Jurkat, Clone E6-1 (cell line): ENCODE results near the gene CLEC18C.
"Not testable (repeated sequence)": the region's sequence is repeated elsewhere in the genome, so short reads cannot be mapped to it uniquely, and the experiment has no call there.

ENCODE experiments used
- DNase-seq: peaks from one replicate; pipeline ENCODE4 v3.0.0-alpha.2; 2011; ENCODE audit warnings: low read depth, low spot score
- H3K4me3 ChIP-seq: 2 replicates; pipeline ENCODE4 v1.5.1; 2011; ENCODE audit warnings: mild to moderate bottlenecking, low read length, control low read depth, moderate library complexity

The CLEC18C gene

GRCh38 chr16:70199170-70199569, 25.6 kb downstream of the CLEC18C start:
- not testable (repeated sequence) for H3K4me3 ChIP-seq, DNase-seq

- not testable (repeated sequence) for H3K4me3 ChIP-seq, DNase-seq
These were observed 26.5 kb downstream of the CLEC18C start for GRCh38 chr16:70200063-70200462.

GRCh38 chr16:70203508-70203907, 29.9 kb downstream of the CLEC18C start:
- DNase-seq, result not testable (repeated sequence)

GRCh38 chr16:70204010-70204409, 30.4 kb downstream of the CLEC18C start:
- not testable (repeated sequence) for H3K4me3 ChIP-seq, DNase-seq

More at GRCh38 chr16:70203508-70203907, 29.9 kb downstream of the CLEC18C start:
- not testable (repeated sequence) for H3K4me3 ChIP-seq

- not testable (repeated sequence) for DNase-seq
These were observed 31.2 kb downstream of the CLEC18C start for GRCh38 chr16:70204668-70205405.

GRCh38 chr16:70206382-70206781, 32.8 kb downstream of the CLEC18C start:
- not testable (repeated sequence) for H3K4me3 ChIP-seq, DNase-seq

More at GRCh38 chr16:70204668-70205405, 31.2 kb downstream of the CLEC18C start:
- H3K4me3 ChIP-seq, result not testable (repeated sequence)

- H3K4me3 ChIP-seq, DNase-seq: not testable (repeated sequence)
These were observed 45.0 kb downstream of the CLEC18C start for GRCh38 chr16:70218586-70218985.

- DNase-seq, H3K4me3 ChIP-seq: not testable (repeated sequence)
These were observed 49.0 kb downstream of the CLEC18C start for GRCh38 chr16:70222574-70222973.

- not testable (repeated sequence) for DNase-seq, H3K4me3 ChIP-seq
These were observed 49.6 kb downstream of the CLEC18C start for GRCh38 chr16:70223216-70223615.

- DNase-seq, H3K4me3 ChIP-seq: not testable (repeated sequence)
These were observed 50.5 kb downstream of the CLEC18C start for GRCh38 chr16:70223971-70224513.

GRCh38 chr16:70224645-70225044, 51.1 kb downstream of the CLEC18C start:
- DNase-seq, H3K4me3 ChIP-seq: not testable (repeated sequence)

- not testable (repeated sequence) for H3K4me3 ChIP-seq, DNase-seq
These were observed 51.8 kb downstream of the CLEC18C start for GRCh38 chr16:70225430-70225829.

GRCh38 chr16:70226024-70226423, 52.4 kb downstream of the CLEC18C start:
- DNase-seq, H3K4me3 ChIP-seq: not testable (repeated sequence)

- H3K4me3 ChIP-seq, DNase-seq: not testable (repeated sequence)
These were observed 58.2 kb downstream of the CLEC18C start for GRCh38 chr16:70231831-70232230.
